Esophagus muscularis mucosa (tissue), 4 donors: ENCODE data around the gene GRK3.

ENCODE experiments used
- EP300 ChIP-seq: sonication (generic); formaldehyde crosslinking; IDR thresholded peaks from one replicate; pipeline ENCODE4 v1.6.1; 2017; ENCODE audit warnings: antibody characterized with exemption
- POLR2A ChIP-seq: fragments of 450-650 bp; IDR thresholded peaks from one replicate; pipeline ENCODE4 v1.6.1; 2017; ENCODE audit warnings: antibody characterized with exemption, moderate library complexity, mild to moderate bottlenecking, low read depth
- POLR2AphosphoS5 ChIP-seq, 2 donors: sonication (generic); formaldehyde crosslinking; IDR thresholded peaks; one replicate each; pipeline ENCODE4 v1.6.1; 2017; ENCODE audit warnings: antibody characterized with exemption in 2 of 2
- TF ChIP-seq, protein P1 (sequence below), 3 experiments: fragments of 200-600 bp in 2 of 3; fragments of 450-650 bp in 1 of 3; sonication (generic) in 2 of 3; IDR thresholded peaks; one replicate each; pipeline ENCODE4 v1.5.1; 2017 to 2019; ENCODE audit warnings: antibody characterized with exemption in 3 of 3, mild to moderate bottlenecking in 2 of 3, moderate library complexity in 1 of 3

DNA sequence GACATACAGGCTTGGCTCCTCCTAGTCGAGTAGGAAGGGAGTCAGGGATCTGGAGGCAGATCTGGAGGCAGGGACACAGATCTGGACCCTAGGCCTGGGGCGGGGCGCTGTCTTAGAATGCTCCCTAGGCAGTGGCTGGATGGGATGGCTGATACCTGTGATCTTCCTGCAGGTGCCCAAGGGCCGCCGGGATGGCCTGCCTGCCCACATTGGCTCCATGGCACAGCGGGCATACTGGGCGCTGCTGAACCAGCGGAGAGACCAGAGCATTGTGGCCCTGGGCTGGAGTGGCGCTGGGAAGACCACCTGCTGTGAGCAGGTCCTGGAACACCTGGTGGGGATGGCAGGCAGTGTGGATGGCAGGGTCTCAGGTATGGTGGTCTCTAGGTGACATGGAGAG, 212.9 kb downstream of the GRK3 start:
- TF ChIP-seq, protein P1, sequence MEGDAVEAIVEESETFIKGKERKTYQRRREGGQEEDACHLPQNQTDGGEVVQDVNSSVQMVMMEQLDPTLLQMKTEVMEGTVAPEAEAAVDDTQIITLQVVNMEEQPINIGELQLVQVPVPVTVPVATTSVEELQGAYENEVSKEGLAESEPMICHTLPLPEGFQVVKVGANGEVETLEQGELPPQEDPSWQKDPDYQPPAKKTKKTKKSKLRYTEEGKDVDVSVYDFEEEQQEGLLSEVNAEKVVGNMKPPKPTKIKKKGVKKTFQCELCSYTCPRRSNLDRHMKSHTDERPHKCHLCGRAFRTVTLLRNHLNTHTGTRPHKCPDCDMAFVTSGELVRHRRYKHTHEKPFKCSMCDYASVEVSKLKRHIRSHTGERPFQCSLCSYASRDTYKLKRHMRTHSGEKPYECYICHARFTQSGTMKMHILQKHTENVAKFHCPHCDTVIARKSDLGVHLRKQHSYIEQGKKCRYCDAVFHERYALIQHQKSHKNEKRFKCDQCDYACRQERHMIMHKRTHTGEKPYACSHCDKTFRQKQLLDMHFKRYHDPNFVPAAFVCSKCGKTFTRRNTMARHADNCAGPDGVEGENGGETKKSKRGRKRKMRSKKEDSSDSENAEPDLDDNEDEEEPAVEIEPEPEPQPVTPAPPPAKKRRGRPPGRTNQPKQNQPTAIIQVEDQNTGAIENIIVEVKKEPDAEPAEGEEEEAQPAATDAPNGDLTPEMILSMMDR (IDR thresholded peaks at IDR 0.05): no peak
- TF ChIP-seq POLR2A (no peak), EP300 (no peak), POLR2AphosphoS5 (IDR thresholded peaks at IDR 0.05) (no peak)
